GM10847 (cell line): ENCODE data around the gene GATA5.

ENCODE experiments used
- POLR2A ChIP-seq: IDR thresholded peaks from 2 replicates; pipeline ENCODE4 v1.6.1; 2011; ENCODE audit not compliant: insufficient read length; ENCODE audit errors: extremely low read depth

The GATA5 gene

DNA sequence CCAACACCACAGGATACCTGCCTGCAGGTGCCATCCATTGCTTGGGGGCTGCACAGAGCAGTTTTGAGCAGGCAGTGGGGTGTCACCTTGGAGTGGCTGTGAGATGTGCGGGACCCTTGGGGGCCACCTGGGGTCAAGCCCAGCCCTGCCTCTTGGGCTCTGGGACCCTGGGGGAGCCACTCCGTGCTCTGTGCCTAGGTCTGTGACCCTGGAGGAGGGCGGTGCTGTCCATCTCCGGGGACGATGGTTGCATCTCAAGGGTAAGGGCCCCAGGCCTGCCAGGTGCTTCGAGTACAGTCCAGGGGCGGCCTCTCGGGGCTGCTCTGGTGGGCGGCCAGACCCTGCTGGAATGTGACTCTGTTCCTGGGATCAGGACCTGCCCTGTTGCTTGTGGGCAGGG is 8.7 kb upstream of the GATA5 start:
- no peak for TF ChIP-seq POLR2A

DNA sequence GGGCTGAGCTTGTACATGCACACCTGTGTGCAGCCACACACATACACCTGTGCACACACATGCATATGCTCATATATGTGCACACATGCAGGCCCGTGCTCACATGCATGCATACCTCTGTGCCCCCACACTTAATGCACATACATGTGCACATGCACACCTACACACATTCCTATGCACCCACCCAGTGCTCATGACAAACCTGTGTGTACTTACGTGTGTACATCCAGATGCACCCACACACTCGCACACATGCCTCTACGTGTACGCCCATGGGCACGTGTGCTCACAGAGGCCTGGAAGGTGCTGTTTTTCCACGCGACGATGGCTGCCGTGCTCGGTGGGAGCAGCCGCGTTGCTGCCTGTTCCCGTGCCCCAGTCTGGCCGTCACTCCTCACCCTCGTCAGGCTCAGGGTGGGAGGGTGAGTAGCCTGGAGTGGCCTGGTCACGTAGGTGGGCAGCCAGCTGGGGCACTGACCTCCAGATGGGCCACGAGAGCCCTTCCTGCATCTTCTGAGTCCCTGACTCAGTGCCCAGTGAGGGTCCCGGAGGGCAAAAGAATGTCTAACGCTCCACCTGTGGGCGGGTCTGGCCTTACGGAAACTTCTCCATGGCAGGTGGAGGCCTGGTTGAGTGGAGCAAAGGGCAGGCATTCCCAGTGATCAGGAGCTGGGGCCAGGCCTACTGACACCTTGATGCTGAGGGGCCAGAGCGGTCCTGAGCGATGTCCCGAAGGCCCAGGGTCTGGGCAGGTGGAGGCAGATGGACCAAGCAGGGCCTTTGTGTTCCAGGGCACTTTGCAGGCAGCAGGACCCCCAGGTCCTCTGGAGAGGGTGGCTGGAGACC is 8.0 kb upstream of the GATA5 start:
- TF ChIP-seq POLR2A = no peak

GRCh38 chr20:62482974-62483373 is 7.2 kb upstream of the GATA5 start:
- TF ChIP-seq POLR2A = no peak

DNA sequence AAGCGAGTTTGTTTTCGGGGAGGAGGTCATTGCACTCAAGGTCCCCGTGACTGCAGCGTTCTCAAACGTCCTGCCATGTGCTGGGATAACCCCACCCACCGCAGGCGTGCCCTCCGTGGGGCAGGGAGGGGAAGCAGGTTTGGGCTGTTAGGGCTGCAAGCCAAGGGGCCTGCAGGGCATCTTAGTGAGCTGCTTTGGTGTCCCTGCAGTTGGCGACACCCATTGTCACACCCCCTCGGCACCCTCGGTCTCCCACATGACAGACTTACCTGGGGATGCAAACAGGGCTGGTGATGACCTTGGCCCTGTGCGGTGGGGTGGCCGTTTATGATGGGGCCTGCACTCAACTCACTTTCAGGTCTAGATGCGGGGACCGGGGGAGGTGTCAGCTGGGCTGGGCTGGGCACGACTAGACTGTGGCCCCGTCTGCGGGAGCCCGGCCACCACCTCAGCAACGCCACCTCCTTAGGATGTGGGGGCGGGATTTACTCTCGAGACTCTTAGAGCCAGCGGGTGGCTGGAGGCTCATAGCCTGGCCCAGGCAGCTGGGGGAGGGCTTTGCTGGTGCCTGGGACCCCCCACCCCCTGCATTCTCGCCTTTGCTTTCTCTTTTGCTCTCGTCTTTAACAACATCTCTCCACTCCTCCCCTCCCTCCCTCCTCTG is 6.5 kb upstream of the GATA5 start:
- TF ChIP-seq POLR2A = no peak

DNA sequence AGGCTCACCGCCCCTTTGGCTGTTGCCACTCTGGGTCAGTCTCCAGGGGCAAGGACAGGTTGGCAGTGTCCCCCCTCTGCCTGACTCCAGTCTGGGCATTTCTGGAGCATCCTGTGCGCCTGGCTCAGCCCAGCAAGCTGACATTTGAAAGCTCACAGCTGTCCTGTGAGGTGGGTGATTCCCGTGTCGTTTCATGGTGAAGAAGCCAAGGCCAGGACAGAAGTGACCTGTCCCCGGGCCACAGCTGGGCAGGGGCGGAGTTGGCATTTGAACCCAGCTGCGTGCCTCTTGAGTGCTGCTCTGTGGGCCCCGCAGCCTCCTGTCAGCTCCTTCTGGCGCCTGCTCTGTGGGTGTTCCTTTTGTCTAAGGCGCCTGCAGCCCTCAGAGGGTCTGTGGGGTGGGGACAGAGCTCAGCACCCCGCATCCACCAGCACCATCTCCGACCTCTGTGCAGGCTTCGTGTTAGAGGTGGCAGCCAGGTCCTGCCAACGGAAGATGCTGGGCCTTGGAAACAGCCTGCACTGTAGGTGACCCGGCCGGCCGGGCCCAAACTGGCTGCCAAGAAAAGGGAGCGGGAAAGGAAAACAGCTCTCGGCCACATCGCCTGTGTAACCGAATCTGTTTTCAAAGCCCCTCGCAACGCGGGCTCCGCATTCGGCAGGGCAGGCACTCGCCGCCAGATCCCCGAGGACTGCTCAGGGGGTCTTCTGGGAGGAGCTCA is 5.8 kb upstream of the GATA5 start:
- no peak for TF ChIP-seq POLR2A

- no peak for TF ChIP-seq POLR2A
Measured at GRCh38 chr20:62480318-62480717, 4.5 kb upstream of the GATA5 start.

DNA sequence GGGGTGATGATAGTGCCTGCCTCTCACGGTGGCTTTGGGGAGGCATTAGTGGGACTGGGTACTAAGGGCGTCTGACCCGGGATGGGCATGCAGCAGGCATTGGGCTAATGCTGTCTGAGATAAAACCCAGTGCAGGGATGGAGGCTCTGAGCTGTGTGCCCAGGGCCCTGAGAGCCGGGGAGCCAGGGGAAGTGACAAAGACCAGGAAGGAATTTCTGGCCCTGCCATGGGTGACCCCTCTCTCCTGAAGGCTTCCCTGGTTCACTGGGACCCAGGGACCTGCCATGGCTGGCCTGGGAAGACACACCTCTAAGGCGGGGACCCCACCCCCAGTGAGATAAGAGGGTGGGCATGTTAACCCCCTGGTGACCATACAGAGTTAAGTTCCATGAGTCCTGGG is 3.9 kb upstream of the GATA5 start:
- no peak for TF ChIP-seq POLR2A

DNA sequence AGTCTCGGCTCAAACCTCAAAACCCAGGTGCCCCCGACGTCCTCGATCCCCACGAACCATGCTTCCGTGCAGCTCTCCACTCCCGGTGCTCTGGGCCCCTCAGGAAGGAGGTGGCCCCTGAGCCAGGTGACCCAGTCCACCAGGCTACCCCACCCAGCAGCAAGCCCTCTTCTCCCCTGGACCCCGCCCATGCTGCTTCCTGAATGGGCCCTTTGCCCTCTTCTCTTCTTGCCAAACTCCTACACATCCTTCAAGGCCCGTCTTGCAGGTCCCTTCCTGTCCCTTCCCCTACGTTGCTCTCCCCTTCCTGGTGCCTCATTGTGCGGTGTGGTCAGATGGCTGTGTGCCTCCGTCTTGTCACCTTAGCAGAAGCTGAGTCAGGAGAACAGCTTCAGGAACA is 3.4 kb upstream of the GATA5 start:
- TF ChIP-seq POLR2A = no peak

GRCh38 chr20:62477669-62478455 is 2.1 kb upstream of the GATA5 start:
- no peak for TF ChIP-seq POLR2A

GRCh38 chr20:62476056-62476838 is 452 bp upstream of the GATA5 start:
- TF ChIP-seq POLR2A = no peak

DNA sequence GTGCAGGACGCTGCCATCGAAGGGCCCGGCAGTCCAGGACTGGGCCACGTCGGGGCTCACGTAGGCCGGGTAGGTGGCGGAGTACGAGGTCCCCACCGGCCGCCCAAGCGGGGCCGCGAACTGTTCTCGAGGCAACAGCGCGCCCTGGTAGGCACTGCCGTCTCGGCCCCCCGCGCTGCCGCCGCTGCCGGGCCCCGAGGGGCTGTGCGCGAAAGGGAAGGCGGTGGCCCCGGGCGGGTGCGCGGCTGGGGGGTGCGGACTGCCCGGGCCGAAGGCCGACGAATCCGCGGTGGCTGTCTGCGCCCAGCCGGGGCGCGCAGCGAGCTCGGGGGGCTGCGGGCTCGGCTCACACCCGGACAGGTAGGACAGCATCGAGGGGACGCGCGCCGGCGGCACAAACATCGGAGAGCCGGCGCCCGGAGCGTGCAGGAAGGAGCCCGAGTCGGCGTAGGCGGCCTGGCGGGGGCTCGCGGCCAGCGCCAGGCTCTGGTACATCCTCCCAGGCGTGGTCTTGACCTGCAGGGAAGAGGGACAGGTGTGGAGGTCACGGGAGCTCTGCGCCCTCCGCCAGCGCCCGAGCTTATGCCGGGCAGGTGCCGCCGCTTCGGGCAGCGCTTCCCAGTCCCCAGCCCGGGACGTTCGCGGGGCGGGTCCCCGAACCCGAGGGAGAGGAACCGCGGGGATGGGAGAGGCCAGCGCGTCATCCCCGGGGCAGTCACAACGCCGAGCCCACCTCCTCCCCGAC is 596 bp downstream of the GATA5 start:
- no peak for TF ChIP-seq POLR2A

DNA sequence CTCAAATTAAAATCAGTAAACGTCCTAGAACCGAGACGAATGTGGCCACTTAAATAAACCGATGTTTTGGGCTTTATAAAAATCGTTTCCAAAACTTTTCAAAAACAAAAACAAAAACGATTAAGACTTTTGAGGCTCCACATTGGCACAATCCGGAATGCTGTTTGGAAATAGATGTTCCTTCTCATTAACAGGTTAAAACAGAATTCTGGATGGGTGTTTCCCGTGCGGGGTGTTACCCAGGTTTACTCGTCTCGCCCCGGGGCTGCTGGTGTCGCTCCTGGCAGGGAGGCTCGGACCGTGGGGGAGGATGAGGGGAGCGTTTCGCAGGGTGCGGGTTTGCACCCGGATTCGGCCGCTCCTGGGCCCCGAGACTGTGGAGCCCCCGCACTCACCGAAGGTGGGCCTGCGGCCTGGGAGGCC is 1.2 kb downstream of the GATA5 start:
- no peak for TF ChIP-seq POLR2A

DNA sequence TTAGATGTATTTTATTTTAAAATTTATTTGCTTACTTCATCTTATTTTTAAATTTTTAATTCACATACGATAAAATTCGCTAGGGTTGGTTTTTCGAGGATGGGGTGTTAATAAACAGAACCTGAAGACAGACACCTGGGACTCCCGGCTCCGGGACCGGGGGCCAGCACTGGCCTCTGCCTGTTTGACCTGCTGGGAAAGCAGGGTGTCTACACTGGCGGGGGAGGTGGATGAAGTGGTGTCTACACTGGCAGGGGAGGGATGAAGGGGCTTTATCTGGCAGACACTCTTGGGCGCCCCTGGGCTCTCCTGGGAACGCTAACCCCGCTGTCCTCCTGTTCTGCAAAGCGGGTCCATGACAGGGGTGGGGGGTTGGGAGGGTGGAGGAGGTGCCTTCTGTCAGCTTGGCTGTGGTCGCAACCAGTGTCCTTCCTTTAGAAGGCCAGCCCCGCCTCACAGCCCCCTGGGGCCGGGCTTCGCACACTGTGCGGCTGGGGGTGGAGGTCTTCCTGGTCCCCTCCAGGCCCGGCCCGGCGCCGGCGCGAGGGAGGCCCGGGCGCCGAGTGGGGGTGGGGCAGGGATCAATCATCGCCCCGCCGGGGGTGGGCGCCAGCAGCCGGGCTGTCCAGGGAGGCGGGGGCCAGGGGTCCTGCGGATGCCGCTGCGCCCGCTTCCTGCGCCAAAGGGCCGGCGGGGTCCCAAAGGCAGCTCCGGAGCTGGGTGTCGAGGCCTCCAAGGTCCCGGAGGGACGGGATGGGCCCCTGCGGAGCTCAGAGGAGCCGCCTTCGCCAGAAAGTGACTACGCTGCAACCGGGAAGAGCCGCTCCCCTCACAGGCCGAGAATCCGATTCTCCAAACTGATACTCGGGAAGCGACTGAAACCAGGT is 1.8 kb downstream of the GATA5 start:
- no peak for TF ChIP-seq POLR2A
